Gastrocnemius medialis (tissue), 4 donors: Measurements from ENCODE around the gene PIGR. TPM values are rescaled to one million over a fixed set of nuclear protein-coding genes. Genes with fewer than 3 reads are reported as not detected.
A peak's percentile ranks its signal among the peaks of the same experiment; 100 is the strongest.

Experiments used
- ATAC-seq, 2 donors: fragments of 150-250 bp; one replicate each; pipeline ENCODE4 v1.9.1; 2016
- DNase-seq, 2 donors: peaks; one replicate each; pipeline ENCODE4 v3.0.0-alpha.2; 2019
- H3K27ac ChIP-seq, 4 donors: fragments of 200-600 bp; sonication (generic); 1 replicate in 1 of 4; 2 replicates in 3 of 4; pipeline ENCODE4 v1.5.1; 2016 to 2018; ENCODE audit warnings: mild to moderate bottlenecking in 2 of 4, moderate library complexity in 1 of 4
- H3K27me3 ChIP-seq, 3 donors: fragments of 200-600 bp; sonication (generic) in 2 of 3; 1 replicate in 1 of 3; 2 replicates in 2 of 3; pipeline versions ENCODE4 v1.5.1 to v1.6.0; 2016 to 2019; ENCODE audit warnings: mild to moderate bottlenecking in 1 of 3, moderate library complexity in 1 of 3
- H3K36me3 ChIP-seq, 2 donors: fragments of 200-600 bp; sonication (generic) in 1 of 2; one replicate each; pipeline ENCODE4 v1.5.1; 2017 to 2018
- H3K4me1 ChIP-seq, 2 donors: fragments of 200-600 bp; sonication (generic) in 1 of 2; one replicate each; pipeline ENCODE4 v1.5.1; 2016 to 2017; ENCODE audit warnings: mild to moderate bottlenecking in 2 of 2
- H3K4me3 ChIP-seq, 4 donors: fragments of 200-600 bp; sonication (generic) in 3 of 4; 1 replicate in 1 of 4; 2 replicates in 3 of 4; pipeline ENCODE4 v1.5.1; 2016 to 2019; ENCODE audit warnings: mild to moderate bottlenecking in 2 of 4
- H3K9me3 ChIP-seq, 3 donors: fragments of 200-600 bp; sonication (generic) in 2 of 3; 1 replicate in 1 of 3; 2 replicates in 2 of 3; pipeline ENCODE4 v1.5.1; 2016 to 2019
- CTCF ChIP-seq, 5 experiments: fragments of 450-650 bp in 3 of 5; fragments of 200-600 bp in 2 of 5; sonication (generic) in 2 of 5; IDR thresholded peaks in 4 of 5; conservative IDR thresholded peaks in 1 of 5; 1 replicate in 4 of 5; 2 replicates in 1 of 5; pipeline ENCODE4 v1.5.1; 2016 to 2019; ENCODE audit warnings: antibody characterized with exemption in 5 of 5, mild to moderate bottlenecking in 3 of 5, moderate library complexity in 3 of 5
- POLR2A ChIP-seq, 2 donors: fragments of 450-650 bp; IDR thresholded peaks; one replicate each; pipeline ENCODE4 v1.6.1; 2017; ENCODE audit warnings: antibody characterized with exemption in 2 of 2, mild to moderate bottlenecking in 2 of 2, moderate library complexity in 2 of 2
- in situ Hi-C, 4 donors: fragments of 200-750 bp; cut with MboI; loops; one replicate each; pipeline versions ENCODE4 v1.15.0 to v1.8.0; 2017; ENCODE audit warnings: low sequenced_read_pairs in 4 of 4
- intact Hi-C: fragments of 100-400 bp; cut with DNase I; formaldehyde crosslinking; loops from one replicate; pipeline ENCODE4 v1.15.1; 2023; ENCODE audit warnings: low total_unique reads
- total RNA-seq, 4 donors: library from RNA; depleted of rRNA; stranded (reverse); fragments of >200 nt; gene quantifications; one replicate each; pipeline versions ENCODE4 v1.1.0 to v1.2.3, GENCODE V29; 2016

Gene PIGR
- total RNA-seq, 4 donors from 2014 or later = 0.10 to 28.4 (median 0.11) TPM; not detected in 1

- Histone ChIP-seq H3K27ac (no peak overlapping the region), H3K9me3 (no peaks in the 10 kb centered on the region), H3K36me3 (no peaks in the 10 kb centered on the region), H3K4me1 (peaks cover 17 to 25% of the 10 kb centered on the region in 2 donors), H3K27me3 (no peaks in the 10 kb centered on the region), H3K4me3 (peak overlapping the region in 1 of 4 donors; percentile 27)
- TF ChIP-seq POLR2A (IDR thresholded peaks at IDR 0.05) (no peak), CTCF (IDR thresholded peaks at IDR 0.05 in 4 of 5, conservative IDR thresholded peaks at IDR 0.05 in 1 of 5) (no peak)
- in situ Hi-C loops = no loop called here
- ATAC-seq = peak in 1 of 2 donors; percentile 34
- no peak for DNase-seq
- intact Hi-C loops = loop anchor here (5.0 kb wide), 3 partner anchors 162 to 228 kb away; partner anchors contain the start of genes PFKFB2 and YOD1
These were observed 55.9 kb downstream of the PIGR start for GRCh38 chr1:206890125-206891060.

DNA sequence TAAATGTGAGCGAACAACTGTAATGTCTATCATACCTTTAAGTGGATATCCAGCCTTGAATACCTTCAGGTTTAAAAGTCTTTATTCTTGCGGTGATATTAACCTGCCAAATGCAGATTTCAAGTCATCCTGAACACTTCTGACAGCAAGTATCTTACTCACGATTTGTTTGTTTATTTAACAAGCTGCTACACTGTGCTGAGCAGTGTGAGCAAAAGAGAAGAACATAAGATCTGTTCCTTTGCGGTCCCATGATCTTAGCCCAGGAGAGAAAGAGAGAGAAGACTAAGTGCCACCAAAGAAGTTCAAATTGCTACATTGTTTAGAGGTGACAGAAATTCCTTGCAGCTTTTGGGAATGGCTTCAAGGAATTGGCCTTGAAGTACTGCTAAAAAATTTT, 58.6 kb downstream of the PIGR start:
- no peak for DNase-seq
- intact Hi-C loops = no loop called here
- ATAC-seq = no peak

GRCh38 chr1:206886831-206887230, 59.4 kb downstream of the PIGR start:
- intact Hi-C loops = no loop called here
- Histone ChIP-seq H3K4me1 (peaks cover 4 to 6% of the 10 kb centered on the region in 2 donors), H3K27ac (no peak overlapping the region), H3K9me3 (no peaks in the 10 kb centered on the region), H3K27me3 (no peaks in the 10 kb centered on the region), H3K36me3 (no peaks in the 10 kb centered on the region), H3K4me3 (no peak overlapping the region)
- no peak for ATAC-seq
- TF ChIP-seq CTCF (IDR thresholded peaks at IDR 0.05 in 4 of 5, conservative IDR thresholded peaks at IDR 0.05 in 1 of 5) = no peak
- no peak for TF ChIP-seq POLR2A (IDR thresholded peaks at IDR 0.05)
- in situ Hi-C loops = no loop called here
- DNase-seq = no peak

More for the DNA sequence above, 58.6 kb downstream of the PIGR start:
- Histone ChIP-seq H3K27ac (no peak overlapping the region), H3K9me3 (no peaks in the 10 kb centered on the region), H3K4me3 (no peak overlapping the region), H3K27me3 (no peaks in the 10 kb centered on the region), H3K4me1 (peaks cover 9 to 15% of the 10 kb centered on the region in 2 donors), H3K36me3 (no peaks in the 10 kb centered on the region)
- no peak for TF ChIP-seq CTCF (IDR thresholded peaks at IDR 0.05 in 4 of 5, conservative IDR thresholded peaks at IDR 0.05 in 1 of 5)
- no peak for TF ChIP-seq POLR2A (IDR thresholded peaks at IDR 0.05)
- in situ Hi-C loops = no loop called here

GRCh38 chr1:206885341-206886060, 60.8 kb downstream of the PIGR start:
- in situ Hi-C loops = no loop called here

More at GRCh38 chr1:206885341-206886060, 60.8 kb downstream of the PIGR start:
- TF ChIP-seq CTCF (IDR thresholded peaks at IDR 0.05 in 4 of 5, conservative IDR thresholded peaks at IDR 0.05 in 1 of 5) (no peak), POLR2A (IDR thresholded peaks at IDR 0.05) (no peak)
- Histone ChIP-seq H3K4me3 (no peak overlapping the region), H3K27me3 (no peaks in the 10 kb centered on the region), H3K27ac (no peak overlapping the region), H3K4me1 (peaks cover 0 to 3% of the 10 kb centered on the region in 2 donors), H3K9me3 (no peaks in the 10 kb centered on the region), H3K36me3 (no peaks in the 10 kb centered on the region)
- intact Hi-C loops = no loop called here
- DNase-seq (no peak), ATAC-seq (no peak)
